Myometrial cell (primary cell): Measurements from ENCODE around the gene FLT3LG. TPM values are rescaled to one million over a fixed set of nuclear protein-coding genes. Genes with fewer than 3 reads are reported as not detected.

Source experiments
- total RNA-seq: library from RNA; depleted of rRNA; stranded (reverse); fragments of >200 nt; gene quantifications from 2 replicates; pipeline ENCODE4 v1.2.3, GENCODE V29; 2015

Gene FLT3LG, protein sequence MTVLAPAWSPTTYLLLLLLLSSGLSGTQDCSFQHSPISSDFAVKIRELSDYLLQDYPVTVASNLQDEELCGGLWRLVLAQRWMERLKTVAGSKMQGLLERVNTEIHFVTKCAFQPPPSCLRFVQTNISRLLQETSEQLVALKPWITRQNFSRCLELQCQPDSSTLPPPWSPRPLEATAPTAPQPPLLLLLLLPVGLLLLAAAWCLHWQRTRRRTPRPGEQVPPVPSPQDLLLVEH
- total RNA-seq: 6.2 and 10.1 TPM in 2 replicates

DNA sequence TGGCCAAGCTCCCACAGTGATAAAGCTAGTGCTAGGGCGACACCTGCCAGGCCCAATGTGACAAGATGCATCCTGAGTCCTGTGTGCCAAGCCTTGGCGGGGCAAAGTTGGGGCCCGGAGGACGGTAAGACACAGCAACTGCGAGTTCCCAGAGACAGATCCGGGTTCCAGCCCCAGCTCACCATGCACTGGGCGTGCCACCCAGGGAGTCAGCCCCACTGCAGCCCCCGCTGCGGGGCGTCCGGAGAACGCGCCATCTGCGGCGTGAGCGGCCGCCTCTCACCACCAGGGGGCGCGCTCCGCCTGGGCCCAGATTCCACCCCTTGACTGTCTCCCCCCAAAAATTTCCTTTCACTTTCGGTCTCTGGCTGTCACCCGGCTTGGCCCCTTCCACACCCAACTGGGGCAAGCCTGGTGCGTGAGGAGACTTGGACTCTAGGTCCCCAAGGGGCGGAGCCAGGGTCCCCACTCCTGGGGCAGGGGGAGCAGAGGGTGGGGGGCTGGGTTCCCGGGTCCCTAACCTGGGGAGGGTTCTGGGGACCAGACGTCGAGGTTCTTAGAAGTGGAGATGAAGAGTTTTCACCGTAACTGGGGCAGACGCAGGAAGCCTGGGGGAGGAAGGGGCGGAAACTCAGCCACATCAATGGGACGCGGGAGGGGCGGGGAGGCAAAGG is at the start of gene FLT3LG:
Gene FLT3LG, plus strand, starts transcription at position 348 of the 674 bp plus-strand sequence. CDS start 425 bp downstream, outside the sequence.

DNA sequence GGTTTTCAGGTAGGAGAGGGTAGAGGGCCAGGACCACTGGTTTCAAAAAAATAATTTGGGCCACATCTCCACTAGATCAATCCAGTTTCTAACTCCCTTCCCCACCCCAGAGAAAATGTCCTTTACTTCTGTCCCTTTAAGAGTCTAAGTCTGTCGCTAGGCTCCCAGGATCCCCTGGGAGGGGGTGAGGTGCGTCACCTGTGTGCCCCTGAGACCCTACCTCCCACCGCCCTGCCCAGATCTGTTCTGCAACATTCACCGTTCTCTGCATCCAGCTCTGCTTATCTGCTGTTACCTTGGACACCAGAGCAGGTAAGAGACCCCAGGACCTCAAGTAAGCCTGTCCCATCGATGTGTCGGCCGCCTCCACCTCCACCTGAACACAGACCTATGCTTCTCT is 48.8 kb upstream of the FLT3LG start, which contains the start of gene GFY:
Gene GFY, plus strand, starts transcription at position 211 of the 400 bp plus-strand sequence. CDS start 1,043 bp downstream, outside the sequence.

DNA sequence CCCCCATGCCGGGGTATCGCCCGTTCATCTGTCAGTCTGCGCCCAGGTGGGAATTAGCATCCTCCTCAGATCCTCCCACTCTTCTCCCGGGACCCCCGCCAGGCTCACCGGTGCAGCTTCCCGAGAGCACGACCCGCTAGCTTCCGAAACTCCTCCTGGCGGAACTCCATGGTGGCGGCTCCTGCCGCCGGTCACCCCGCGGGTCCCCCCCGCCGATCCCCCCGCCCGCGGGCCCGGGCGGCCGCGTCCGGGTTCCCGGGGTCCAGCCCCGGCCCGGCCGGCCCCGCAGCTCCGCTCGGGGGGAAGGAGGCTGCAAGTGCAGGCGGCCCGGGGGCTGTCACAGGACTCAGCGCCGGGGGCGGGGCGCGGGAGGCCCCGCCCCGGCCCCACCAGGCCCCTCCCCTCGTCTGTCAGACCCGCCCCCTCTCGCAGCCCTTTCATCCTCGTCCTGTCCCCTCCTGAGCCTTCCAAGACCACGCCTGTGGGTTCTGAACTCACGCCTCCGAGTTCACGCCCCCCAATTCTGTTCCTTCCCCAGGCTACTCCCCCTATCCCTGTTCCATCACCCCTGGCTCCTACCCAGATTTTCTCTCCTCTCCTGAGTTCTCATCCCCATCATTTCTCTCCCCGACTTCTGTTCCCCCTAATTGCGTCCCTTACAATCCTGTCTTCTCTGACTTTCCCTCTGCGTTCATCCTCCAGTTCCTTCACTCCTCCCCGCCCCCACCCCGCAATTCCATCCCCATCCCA is 32.6 kb upstream of the FLT3LG start, which contains the start of gene SLC17A7:
Gene SLC17A7, minus strand, starts transcription at position 318 of the 750 bp plus-strand sequence. Its CDS starts 148 bp downstream, at position 170.

DNA sequence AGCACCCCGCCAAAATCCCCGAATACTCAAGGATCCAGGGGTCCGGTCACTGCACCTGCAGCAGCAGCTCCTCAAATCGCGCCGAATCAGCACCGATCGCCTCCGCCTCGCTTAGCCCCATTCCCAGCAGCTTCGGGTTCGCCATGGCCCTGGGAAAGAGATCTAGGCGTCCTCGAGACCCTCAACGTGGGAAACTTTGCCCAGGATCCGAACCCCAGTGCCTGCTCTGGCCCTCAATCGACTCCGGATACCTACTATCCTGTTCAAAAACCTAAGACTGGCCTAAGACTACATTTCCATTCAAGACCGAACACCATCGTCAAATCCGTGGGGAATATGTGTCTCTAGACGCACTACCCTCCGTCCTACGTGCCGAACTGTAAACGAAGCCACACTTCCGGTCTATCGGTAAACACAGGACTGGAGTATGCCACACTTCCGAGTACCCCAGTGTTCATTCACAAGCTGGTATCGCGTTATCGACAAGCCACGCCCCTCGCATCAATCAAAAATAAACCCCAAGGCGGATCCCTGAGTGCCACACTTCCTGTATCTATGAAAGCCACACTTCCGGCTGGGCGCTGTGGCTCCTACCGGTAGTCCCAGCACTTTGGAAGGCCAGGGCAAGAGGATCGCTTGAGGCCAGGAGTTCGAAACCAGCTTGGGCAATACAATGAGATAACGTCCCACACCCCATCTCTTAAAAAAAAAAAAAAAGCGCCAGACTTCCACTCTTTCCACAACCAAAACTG is 22.4 kb upstream of the FLT3LG start, which contains the start of gene PIH1D1:
Gene PIH1D1, minus strand, starts transcription at position 385 of the 752 bp plus-strand sequence. Its CDS starts 240 bp downstream, at position 145.

DNA sequence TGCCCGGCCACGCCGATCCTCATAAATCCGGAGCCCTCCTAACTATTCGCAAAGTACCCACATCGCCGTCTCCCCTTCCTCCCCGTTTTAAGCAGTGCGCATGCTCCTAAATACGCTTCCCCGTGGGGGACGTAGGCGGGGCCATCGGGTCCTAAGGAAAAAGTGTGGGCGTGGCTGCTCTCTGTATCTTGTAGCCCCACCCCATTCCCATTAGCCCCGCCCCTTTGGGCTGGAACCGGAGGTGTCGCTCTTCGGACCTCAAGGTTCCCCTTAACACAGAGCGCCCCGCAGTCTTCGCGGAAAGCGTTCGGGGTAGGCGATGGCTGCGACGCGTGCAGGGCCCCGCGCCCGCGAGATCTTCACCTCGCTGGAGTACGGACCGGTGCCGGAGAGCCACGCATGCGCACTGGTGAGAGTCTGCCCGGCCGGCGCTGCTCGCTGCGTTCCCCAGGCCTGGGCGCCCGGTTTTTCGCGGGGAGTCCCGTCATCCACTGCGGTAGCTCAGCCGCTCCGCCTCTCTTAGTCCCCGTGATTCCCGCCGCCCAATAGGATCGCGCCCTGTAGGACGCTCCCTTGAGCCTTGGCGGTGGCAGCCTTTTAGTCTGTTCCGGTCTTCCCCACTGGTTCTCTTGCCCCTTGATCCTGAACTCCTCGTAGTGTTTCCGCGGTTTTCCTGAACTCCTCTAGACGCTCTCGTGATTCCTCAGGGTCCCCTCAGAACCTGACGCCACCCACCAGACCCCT is 20.8 kb upstream of the FLT3LG start, which contains the start of gene ALDH16A1:
Gene ALDH16A1, plus strand, starts transcription at position 213 of the 744 bp plus-strand sequence. Its CDS starts 107 bp downstream, at position 320.

DNA sequence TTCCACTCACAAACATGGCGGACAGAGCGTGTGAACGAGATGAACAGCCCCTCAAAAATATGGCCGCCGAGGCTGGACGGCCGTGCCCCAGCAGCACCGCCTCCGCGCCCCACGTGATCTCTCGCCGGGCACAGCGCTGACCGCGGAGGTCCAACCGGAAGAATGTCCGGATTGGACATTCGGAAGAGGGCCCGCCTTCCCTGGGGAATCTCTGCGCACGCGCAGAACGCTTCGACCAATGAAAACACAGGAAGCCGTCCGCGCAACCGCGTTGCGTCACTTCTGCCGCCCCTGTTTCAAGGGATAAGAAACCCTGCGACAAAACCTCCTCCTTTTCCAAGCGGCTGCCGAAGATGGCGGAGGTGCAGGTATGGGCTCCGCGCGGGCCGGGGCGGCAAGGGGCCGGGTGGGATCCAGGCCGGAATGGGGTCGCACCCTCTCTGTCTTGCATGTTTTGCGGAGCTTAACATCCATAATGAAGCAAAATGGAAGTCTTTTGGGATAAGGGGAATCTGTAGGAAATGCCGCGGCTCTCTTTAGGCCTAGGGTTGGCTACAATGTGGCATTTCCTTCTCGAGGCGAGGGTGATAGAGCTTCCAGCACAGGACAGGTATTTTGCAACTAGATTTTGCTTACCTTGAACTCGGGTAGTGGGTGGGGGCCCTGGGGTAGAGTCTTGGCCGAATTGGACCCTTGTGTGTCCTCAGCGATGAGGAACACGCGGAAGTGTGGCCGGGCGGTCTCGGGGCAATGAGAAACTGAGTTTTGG is 13.4 kb downstream of the FLT3LG start, which contains the start of gene RPL13A:
Gene RPL13A, plus strand, starts transcription at position 332 of the 769 bp plus-strand sequence. Its CDS starts 22 bp downstream, at position 354.

Other genes starting within 250 kb of the FLT3LG start
- gene SLC6A16, start 149.0 kb upstream of the FLT3LG start, total RNA-seq: not detected in 2 replicates
- not detected in 2 replicates for gene CD37, start 138.8 kb upstream of the FLT3LG start, total RNA-seq
- gene TEAD2, start 111.8 kb upstream of the FLT3LG start, total RNA-seq: 36.0 and 38.9 TPM in 2 replicates
- gene DKKL1, start 110.3 kb upstream of the FLT3LG start, total RNA-seq: 0.29 TPM in 1 of 2 replicates, not detected in the other
- gene KASH5, start 86.0 kb upstream of the FLT3LG start, total RNA-seq: not detected in 2 replicates
- not detected in 2 replicates for gene PTH2, start 50.8 kb upstream of the FLT3LG start, total RNA-seq
- gene GFY, start 48.8 kb upstream of the FLT3LG start, total RNA-seq: not detected in 2 replicates
- gene SLC17A7, start 32.7 kb upstream of the FLT3LG start, total RNA-seq: not detected in 2 replicates
- gene PIH1D1, start 22.4 kb upstream of the FLT3LG start, total RNA-seq: 93.2 and 112 TPM in 2 replicates
- 27.1 and 38.6 TPM in 2 replicates for gene ALDH16A1, start 21.0 kb upstream of the FLT3LG start, total RNA-seq
- gene RPL13A, start 13.4 kb downstream of the FLT3LG start, total RNA-seq: 2,357 and 3,559 TPM in 2 replicates
- 3,022 and 4,072 TPM in 2 replicates for gene RPS11, start 22.2 kb downstream of the FLT3LG start, total RNA-seq
- gene FCGRT, start 38.4 kb downstream of the FLT3LG start, total RNA-seq: 37.0 and 60.0 TPM in 2 replicates
- gene RCN3, start 53.8 kb downstream of the FLT3LG start, total RNA-seq: 271 and 307 TPM in 2 replicates
- 76.1 and 83.6 TPM in 2 replicates for gene NOSIP, start 106.3 kb downstream of the FLT3LG start, total RNA-seq
- gene PRRG2, start 107.1 kb downstream of the FLT3LG start, total RNA-seq: 0.71 TPM in 1 of 2 replicates, not detected in the other
- 3.9 and 4.0 TPM in 2 replicates for gene PRR12, start 117.0 kb downstream of the FLT3LG start, total RNA-seq
- 111 and 138 TPM in 2 replicates for gene RRAS, start 165.9 kb downstream of the FLT3LG start, total RNA-seq
- 22.9 and 30.3 TPM in 2 replicates for gene SCAF1, start 168.0 kb downstream of the FLT3LG start, total RNA-seq
- 61.7 and 64.0 TPM in 2 replicates for gene IRF3, start 191.6 kb downstream of the FLT3LG start, total RNA-seq
- gene BCL2L12, start 191.7 kb downstream of the FLT3LG start, total RNA-seq: 25.7 and 36.3 TPM in 2 replicates
- gene PRMT1, start 203.1 kb downstream of the FLT3LG start, total RNA-seq: 423 and 449 TPM in 2 replicates
- gene ADM5, start 215.4 kb downstream of the FLT3LG start, total RNA-seq: 0.86 and 2.3 TPM in 2 replicates
- gene CPT1C, start 216.9 kb downstream of the FLT3LG start, total RNA-seq: 35.7 and 43.8 TPM in 2 replicates